ENCODE data around the gene LRCH2. TPM values are rescaled to one million over a fixed set of nuclear protein-coding genes. Genes with fewer than 3 reads are reported as not detected.

Gene LRCH2
- total RNA-seq, 1 experiment from 2014 or later, result 0.11 TPM

DNA sequence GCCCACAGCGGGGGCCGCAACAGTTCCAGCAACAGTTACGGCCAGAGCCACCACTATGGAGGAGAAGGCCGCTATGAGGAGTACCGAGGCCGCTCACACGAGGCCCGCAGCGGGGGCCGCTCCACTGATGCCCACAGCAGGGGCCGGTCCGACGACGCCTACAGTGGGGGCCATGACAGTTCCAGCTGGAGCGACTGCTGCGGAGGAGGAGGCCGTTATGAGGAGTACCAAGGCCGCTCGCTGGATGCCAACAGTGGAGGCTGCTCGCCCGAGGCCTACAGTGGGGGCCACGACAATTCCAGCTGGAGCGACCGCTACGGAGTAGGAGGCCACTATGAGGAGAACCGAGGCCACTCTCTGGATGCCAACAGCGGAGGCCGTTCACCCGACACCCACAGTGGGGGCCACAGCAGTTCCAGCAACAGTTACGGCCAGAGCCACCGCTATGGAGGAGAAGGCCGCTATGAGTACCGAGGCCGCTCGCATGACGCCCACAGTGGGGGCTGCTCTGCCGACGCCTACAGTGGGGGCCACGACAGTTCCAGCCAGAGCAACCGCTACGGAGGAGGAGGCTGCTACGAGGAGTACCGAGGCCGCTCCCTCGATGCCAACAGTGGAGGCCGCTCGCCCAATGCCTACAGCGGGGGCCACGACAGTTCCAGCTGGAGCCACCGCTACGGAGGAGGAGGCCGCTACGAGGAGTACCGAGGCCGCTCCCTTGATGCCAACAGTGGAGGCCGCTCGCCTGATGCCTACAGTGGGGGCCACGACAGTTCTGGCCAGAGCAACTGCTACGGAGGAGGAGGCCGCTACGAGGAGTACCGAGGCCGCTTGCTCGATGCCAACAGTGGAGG lies 43.0 kb downstream of the LRCH2 start:
- Histone ChIP-seq H3K4me2 (ENCODE audit: low read length) (no peak overlapping the region), H3K79me2 (ENCODE audit: low read length) (no peaks in the 10 kb centered on the region), H2AFZ (ENCODE audit: low read length) (no peak overlapping the region), H3K27ac (ENCODE audit: low read length) (no peak overlapping the region), H3K4me1 (ENCODE audit: insufficient read depth, low read length) (no peaks in the 10 kb centered on the region), H3F3A (ENCODE audit: low read length, unreplicated experiment) (no peaks in the 10 kb centered on the region), H3K9me2 (replicated peaks; ENCODE audit: low read length) (no peaks in the 10 kb centered on the region), H3K27me3 (ENCODE audit: low read length) (no peaks in the 10 kb centered on the region), H3K36me3 (ENCODE audit: low read depth, low read length) (no peaks in the 10 kb centered on the region), H3K9me3 (ENCODE audit: low read length) (no peaks in the 10 kb centered on the region), H3K9ac (ENCODE audit: low read length) (no peak overlapping the region), H4K20me1 (ENCODE audit: low read length) (no peaks in the 10 kb centered on the region), H3K4me3 (ENCODE audit: low read length) (no peak overlapping the region)
- ATAC-seq (no peak), DNase-seq (no peak)
- intact Hi-C loops (cut with micrococcal nuclease), result no loop called here
- ChIA-PET CTCF (no interaction called here), POLR2A (ENCODE audit: unreplicated experiment) (no interaction called here)
- TF ChIP-seq, protein P1, sequence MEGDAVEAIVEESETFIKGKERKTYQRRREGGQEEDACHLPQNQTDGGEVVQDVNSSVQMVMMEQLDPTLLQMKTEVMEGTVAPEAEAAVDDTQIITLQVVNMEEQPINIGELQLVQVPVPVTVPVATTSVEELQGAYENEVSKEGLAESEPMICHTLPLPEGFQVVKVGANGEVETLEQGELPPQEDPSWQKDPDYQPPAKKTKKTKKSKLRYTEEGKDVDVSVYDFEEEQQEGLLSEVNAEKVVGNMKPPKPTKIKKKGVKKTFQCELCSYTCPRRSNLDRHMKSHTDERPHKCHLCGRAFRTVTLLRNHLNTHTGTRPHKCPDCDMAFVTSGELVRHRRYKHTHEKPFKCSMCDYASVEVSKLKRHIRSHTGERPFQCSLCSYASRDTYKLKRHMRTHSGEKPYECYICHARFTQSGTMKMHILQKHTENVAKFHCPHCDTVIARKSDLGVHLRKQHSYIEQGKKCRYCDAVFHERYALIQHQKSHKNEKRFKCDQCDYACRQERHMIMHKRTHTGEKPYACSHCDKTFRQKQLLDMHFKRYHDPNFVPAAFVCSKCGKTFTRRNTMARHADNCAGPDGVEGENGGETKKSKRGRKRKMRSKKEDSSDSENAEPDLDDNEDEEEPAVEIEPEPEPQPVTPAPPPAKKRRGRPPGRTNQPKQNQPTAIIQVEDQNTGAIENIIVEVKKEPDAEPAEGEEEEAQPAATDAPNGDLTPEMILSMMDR (conservative IDR thresholded peaks at IDR 0.05; ENCODE audit: low read depth, low read length), result no peak
- no peak for TF ChIP-seq EZH2phosphoT487 (IDR thresholded peaks at IDR 0.05; ENCODE audit: borderline replicate concordance, low read length)
- TF ChIP-seq EZH2 (IDR thresholded peaks at IDR 0.05; ENCODE audit: low read length, unreplicated experiment), result no peak
- BruUV-seq (replicated peaks), result no TSS peak

DNA sequence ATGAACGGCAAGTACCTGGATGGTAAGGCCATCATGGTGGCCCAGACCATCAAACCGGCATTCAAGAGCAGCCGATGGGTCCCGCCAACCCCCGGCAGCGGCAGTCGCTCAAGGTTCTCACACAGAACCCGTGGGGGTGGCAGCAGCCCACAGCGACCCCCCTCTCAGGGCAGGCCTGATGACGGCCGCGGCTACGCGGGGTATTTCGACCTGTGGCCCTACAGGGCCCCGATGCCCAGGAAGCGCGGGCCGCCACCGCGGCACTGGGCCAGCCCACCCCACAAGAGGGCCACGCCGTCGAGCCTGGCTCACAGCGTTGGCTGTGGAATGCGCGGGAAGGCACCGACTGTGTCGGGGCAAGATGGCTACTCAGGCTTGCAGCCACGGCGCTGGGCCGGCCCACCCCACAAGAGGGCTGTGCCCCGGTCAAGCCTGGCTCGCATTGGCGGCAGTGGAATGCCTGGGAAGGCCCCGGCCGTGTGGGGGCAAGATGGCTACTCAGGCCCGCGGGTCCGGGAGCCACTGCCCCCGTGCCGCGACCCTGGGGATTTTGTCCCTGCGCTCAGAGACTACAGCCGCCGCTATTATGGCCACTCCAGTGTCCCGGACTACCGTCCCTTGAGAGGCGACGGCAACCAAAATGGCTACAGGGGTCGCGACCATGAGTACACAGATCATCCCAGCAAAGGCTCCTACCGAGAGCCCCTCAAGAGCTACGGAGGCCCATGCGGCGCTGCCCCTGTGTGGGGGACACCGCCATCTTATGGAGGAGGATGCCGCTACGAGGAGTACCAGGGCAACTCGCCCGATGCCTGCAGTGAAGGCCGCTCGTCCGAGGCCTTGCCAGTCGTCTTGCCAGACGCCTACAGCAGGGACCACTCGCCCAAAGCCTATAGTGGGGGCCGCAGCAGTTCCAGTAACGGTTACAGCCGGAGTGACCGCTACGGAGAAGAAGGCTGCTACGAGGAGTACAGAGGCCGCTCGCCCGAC lies 44.0 kb downstream of the LRCH2 start:
- Histone ChIP-seq H3K79me2 (ENCODE audit: low read length) (no peaks in the 10 kb centered on the region), H3K4me2 (ENCODE audit: low read length) (no peak overlapping the region), H2AFZ (ENCODE audit: low read length) (no peak overlapping the region), H4K20me1 (ENCODE audit: low read length) (no peaks in the 10 kb centered on the region), H3F3A (ENCODE audit: low read length, unreplicated experiment) (no peaks in the 10 kb centered on the region), H3K36me3 (ENCODE audit: low read depth, low read length) (no peaks in the 10 kb centered on the region), H3K27ac (ENCODE audit: low read length) (no peak overlapping the region), H3K4me3 (ENCODE audit: low read length) (no peak overlapping the region), H3K9ac (ENCODE audit: low read length) (no peak overlapping the region), H3K27me3 (ENCODE audit: low read length) (no peaks in the 10 kb centered on the region), H3K4me1 (ENCODE audit: insufficient read depth, low read length) (no peaks in the 10 kb centered on the region), H3K9me2 (replicated peaks; ENCODE audit: low read length) (no peaks in the 10 kb centered on the region), H3K9me3 (ENCODE audit: low read length) (no peaks in the 10 kb centered on the region)
- POLR2A ChIA-PET (ENCODE audit: unreplicated experiment), result no interaction called here
- DNase-seq, result no peak
- CTCF ChIA-PET, result no interaction called here
- TF ChIP-seq EZH2 (IDR thresholded peaks at IDR 0.05; ENCODE audit: low read length, unreplicated experiment) (no peak), EZH2phosphoT487 (IDR thresholded peaks at IDR 0.05; ENCODE audit: borderline replicate concordance, low read length) (no peak)
- TF ChIP-seq, protein P1 (conservative IDR thresholded peaks at IDR 0.05; ENCODE audit: low read depth, low read length), result no peak
- ATAC-seq, result no peak
- intact Hi-C loops (cut with micrococcal nuclease), result no loop called here
- BruUV-seq (replicated peaks), result no TSS peak
